ENCODE measurements around the gene SIRT2.

The SIRT2 gene

DNA sequence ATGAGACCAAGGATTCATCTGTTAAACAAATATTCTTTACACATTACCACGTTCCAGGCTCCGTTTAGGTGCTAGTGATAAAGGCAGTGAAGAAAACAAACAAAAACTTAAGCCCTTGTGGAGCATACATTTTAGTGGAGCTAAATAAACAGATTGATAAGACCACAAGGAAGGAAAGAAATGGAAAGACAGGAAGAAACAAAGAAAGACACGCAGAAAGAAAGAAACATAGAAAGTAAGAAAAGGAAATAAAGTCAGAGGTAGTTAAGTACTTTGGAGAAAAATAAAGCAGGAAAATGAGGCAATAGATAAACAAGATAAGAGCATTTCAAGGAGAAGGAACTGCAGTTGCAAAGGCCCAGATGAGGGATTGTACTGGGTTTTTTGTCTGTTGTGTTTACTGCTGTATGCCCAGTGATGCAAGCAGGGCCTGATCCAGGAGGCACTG lies 1.3 kb upstream of the SIRT2 start (continued):
- TF ChIP-seq, protein P1, sequence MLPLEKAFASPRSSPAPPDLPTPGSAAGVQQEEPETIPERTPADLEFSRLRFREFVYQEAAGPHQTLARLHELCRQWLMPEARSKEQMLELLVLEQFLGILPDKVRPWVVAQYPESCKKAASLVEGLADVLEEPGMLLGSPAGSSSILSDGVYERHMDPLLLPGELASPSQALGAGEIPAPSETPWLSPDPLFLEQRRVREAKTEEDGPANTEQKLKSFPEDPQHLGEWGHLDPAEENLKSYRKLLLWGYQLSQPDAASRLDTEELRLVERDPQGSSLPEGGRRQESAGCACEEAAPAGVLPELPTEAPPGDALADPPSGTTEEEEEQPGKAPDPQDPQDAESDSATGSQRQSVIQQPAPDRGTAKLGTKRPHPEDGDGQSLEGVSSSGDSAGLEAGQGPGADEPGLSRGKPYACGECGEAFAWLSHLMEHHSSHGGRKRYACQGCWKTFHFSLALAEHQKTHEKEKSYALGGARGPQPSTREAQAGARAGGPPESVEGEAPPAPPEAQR (tag by site-specific recombination; IDR thresholded peaks at IDR 0.05) = peak; percentile 62; the same call in 1 of the 2 replicates
- TF ChIP-seq, protein P2, sequence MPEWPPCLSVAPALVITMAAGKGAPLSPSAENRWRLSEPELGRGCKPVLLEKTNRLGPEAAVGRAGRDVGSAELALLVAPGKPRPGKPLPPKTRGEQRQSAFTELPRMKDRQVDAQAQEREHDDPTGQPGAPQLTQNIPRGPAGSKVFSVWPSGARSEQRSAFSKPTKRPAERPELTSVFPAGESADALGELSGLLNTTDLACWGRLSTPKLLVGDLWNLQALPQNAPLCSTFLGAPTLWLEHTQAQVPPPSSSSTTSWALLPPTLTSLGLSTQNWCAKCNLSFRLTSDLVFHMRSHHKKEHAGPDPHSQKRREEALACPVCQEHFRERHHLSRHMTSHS (tag by site-specific recombination; IDR thresholded peaks at IDR 0.05) = no peak
- no peak for TF ChIP-seq ZNF677 (tag by site-specific recombination; IDR thresholded peaks at IDR 0.05)
- TF ChIP-seq ZNF214 (tag by site-specific recombination; IDR thresholded peaks at IDR 0.05; ENCODE audit: borderline replicate concordance) = no peak
- no peak for TF ChIP-seq ZNF768 (tag by site-specific recombination; IDR thresholded peaks at IDR 0.05)
- TF ChIP-seq ZSCAN23 (tag by site-specific recombination; IDR thresholded peaks at IDR 0.05) = no peak
- TF ChIP-seq TCF7L2 (IDR thresholded peaks at IDR 0.05; ENCODE audit: borderline replicate concordance, low read depth, low read length) = no peak
- no peak for TF ChIP-seq ZNF221 (tag by site-specific recombination; IDR thresholded peaks at IDR 0.05; ENCODE audit: borderline replicate concordance)
- TF ChIP-seq, protein P3, sequence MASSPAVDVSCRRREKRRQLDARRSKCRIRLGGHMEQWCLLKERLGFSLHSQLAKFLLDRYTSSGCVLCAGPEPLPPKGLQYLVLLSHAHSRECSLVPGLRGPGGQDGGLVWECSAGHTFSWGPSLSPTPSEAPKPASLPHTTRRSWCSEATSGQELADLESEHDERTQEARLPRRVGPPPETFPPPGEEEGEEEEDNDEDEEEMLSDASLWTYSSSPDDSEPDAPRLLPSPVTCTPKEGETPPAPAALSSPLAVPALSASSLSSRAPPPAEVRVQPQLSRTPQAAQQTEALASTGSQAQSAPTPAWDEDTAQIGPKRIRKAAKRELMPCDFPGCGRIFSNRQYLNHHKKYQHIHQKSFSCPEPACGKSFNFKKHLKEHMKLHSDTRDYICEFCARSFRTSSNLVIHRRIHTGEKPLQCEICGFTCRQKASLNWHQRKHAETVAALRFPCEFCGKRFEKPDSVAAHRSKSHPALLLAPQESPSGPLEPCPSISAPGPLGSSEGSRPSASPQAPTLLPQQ (tag by site-specific recombination; IDR thresholded peaks at IDR 0.05) = peak; percentile 25; the same call in 1 of the 2 replicates
- peak; percentile 10; the same call in 1 of the 2 replicates for TF ChIP-seq ZXDB (tag by site-specific recombination; IDR thresholded peaks at IDR 0.05)
- TF ChIP-seq GLIS2 (tag by site-specific recombination; IDR thresholded peaks at IDR 0.05) = no peak
- TF ChIP-seq, protein P4, sequence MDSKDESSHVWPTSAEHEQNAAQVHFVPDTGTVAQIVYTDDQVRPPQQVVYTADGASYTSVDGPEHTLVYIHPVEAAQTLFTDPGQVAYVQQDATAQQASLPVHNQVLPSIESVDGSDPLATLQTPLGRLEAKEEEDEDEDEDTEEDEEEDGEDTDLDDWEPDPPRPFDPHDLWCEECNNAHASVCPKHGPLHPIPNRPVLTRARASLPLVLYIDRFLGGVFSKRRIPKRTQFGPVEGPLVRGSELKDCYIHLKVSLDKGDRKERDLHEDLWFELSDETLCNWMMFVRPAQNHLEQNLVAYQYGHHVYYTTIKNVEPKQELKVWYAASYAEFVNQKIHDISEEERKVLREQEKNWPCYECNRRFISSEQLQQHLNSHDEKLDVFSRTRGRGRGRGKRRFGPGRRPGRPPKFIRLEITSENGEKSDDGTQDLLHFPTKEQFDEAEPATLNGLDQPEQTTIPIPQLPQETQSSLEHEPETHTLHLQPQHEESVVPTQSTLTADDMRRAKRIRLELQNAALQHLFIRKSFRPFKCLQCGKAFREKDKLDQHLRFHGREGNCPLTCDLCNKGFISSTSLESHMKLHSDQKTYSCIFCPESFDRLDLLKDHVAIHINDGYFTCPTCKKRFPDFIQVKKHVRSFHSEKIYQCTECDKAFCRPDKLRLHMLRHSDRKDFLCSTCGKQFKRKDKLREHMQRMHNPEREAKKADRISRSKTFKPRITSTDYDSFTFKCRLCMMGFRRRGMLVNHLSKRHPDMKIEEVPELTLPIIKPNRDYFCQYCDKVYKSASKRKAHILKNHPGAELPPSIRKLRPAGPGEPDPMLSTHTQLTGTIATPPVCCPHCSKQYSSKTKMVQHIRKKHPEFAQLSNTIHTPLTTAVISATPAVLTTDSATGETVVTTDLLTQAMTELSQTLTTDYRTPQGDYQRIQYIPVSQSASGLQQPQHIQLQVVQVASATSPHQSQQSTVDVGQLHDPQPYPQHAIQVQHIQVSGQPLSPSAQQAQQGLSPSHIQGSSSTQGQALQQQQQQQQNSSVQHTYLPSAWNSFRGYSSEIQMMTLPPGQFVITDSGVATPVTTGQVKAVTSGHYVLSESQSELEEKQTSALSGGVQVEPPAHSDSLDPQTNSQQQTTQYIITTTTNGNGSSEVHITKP (tag by site-specific recombination; IDR thresholded peaks at IDR 0.05) = peak; percentile 44
- 0 out of 2 replicates have a peak, but pooled peaks have one; percentile 21 for TF ChIP-seq ZNF24 (tag by site-specific recombination; IDR thresholded peaks at IDR 0.05)
- no peak for TF ChIP-seq HOXD13 (CRISPR knock-in tag; IDR thresholded peaks at IDR 0.05; ENCODE audit: borderline replicate concordance)
- no peak for TF ChIP-seq ZNF394 (tag by site-specific recombination; IDR thresholded peaks at IDR 0.05; ENCODE audit: borderline replicate concordance)
- no peak for TF ChIP-seq ZNF2 (tag by site-specific recombination; IDR thresholded peaks at IDR 0.05)
- no peak for TF ChIP-seq ZNF174 (tag by site-specific recombination; IDR thresholded peaks at IDR 0.05)
- TF ChIP-seq KLF8 (tag by site-specific recombination; IDR thresholded peaks at IDR 0.05) = no peak
- no peak for TF ChIP-seq MYNN (tag by site-specific recombination; IDR thresholded peaks at IDR 0.05; ENCODE audit: borderline replicate concordance)
- no peak for TF ChIP-seq ZNF473 (tag by site-specific recombination; IDR thresholded peaks at IDR 0.05)
- no peak for TF ChIP-seq ZNF37A (tag by site-specific recombination; IDR thresholded peaks at IDR 0.05)
- TF ChIP-seq WT1 (tag by site-specific recombination; IDR thresholded peaks at IDR 0.05) = no peak
- TF ChIP-seq ZNF596 (tag by site-specific recombination; IDR thresholded peaks at IDR 0.05) = no peak
- TF ChIP-seq ZNF514 (tag by site-specific recombination; IDR thresholded peaks at IDR 0.05) = no peak
- no peak for TF ChIP-seq ZNF549 (tag by site-specific recombination; IDR thresholded peaks at IDR 0.05)
- peak; percentile 73; the same call in 1 of the 2 replicates for TF ChIP-seq ZNF335 (tag by site-specific recombination; conservative IDR thresholded peaks at IDR 0.05)
- TF ChIP-seq ZNF555 (tag by site-specific recombination; conservative IDR thresholded peaks at IDR 0.05) = no peak
- TF ChIP-seq, protein P5, sequence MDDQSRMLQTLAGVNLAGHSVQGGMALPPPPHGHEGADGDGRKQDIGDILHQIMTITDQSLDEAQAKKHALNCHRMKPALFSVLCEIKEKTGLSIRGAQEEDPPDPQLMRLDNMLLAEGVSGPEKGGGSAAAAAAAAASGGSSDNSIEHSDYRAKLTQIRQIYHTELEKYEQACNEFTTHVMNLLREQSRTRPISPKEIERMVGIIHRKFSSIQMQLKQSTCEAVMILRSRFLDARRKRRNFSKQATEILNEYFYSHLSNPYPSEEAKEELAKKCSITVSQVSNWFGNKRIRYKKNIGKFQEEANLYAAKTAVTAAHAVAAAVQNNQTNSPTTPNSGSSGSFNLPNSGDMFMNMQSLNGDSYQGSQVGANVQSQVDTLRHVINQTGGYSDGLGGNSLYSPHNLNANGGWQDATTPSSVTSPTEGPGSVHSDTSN (CRISPR knock-in tag; IDR thresholded peaks at IDR 0.05) = no peak
- TF ChIP-seq ZFP41 (tag by site-specific recombination; IDR thresholded peaks at IDR 0.05; ENCODE audit: borderline replicate concordance) = no peak
- TF ChIP-seq ZNF791 (tag by site-specific recombination; IDR thresholded peaks at IDR 0.05) = peak; percentile 30; the same call in 1 of the 2 replicates
- no peak for TF ChIP-seq YY1 (tag by site-specific recombination; IDR thresholded peaks at IDR 0.05)
- no peak for TF ChIP-seq SALL2 (tag by site-specific recombination; IDR thresholded peaks at IDR 0.05; ENCODE audit: borderline replicate concordance)
- 0 out of 2 replicates have a peak, but pooled peaks have one; percentile 18 for TF ChIP-seq YY2 (tag by site-specific recombination; IDR thresholded peaks at IDR 0.05)
